Measurements from ENCODE around the gene TRIM54. TPM values are rescaled to one million over a fixed set of nuclear protein-coding genes. Genes with fewer than 3 reads are reported as not detected.

TRIM54 gene
- total RNA-seq, 1 experiment from 2014 or later, result 2.0 TPM

DNA sequence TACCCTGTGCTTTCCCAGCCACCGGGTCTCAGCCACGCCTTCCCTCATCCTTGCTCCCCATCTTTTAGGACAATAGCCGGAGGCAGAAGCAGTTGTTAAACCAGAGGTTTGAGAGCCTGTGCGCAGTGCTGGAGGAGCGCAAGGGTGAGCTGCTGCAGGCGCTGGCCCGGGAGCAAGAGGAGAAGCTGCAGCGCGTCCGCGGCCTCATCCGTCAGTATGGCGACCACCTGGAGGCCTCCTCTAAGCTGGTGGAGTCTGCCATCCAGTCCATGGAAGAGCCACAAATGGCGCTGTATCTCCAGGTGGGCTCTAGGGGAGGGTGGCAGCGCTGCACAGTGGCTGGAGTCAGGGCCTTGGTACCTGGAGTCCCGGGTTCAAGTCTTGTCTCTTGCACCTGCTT is 23.3 kb downstream of the TRIM54 start (continued):
- TF ChIP-seq EZH2 (IDR thresholded peaks at IDR 0.05) (no peak), EGR1 (IDR thresholded peaks at IDR 0.05; ENCODE audit: low read depth) (no peak), SIN3A (IDR thresholded peaks at IDR 0.05; ENCODE audit: low read depth) (no peak), ELF1 (IDR thresholded peaks at IDR 0.05; ENCODE audit: borderline replicate concordance, low read depth) (no peak), TCF7L2 (IDR thresholded peaks at IDR 0.05; ENCODE audit: borderline replicate concordance, extremely low read depth, insufficient read depth, insufficient read length) (no peak), RAD21 (IDR thresholded peaks at IDR 0.05; ENCODE audit: low read depth) (no peak)
- TF ChIP-seq, protein P1, sequence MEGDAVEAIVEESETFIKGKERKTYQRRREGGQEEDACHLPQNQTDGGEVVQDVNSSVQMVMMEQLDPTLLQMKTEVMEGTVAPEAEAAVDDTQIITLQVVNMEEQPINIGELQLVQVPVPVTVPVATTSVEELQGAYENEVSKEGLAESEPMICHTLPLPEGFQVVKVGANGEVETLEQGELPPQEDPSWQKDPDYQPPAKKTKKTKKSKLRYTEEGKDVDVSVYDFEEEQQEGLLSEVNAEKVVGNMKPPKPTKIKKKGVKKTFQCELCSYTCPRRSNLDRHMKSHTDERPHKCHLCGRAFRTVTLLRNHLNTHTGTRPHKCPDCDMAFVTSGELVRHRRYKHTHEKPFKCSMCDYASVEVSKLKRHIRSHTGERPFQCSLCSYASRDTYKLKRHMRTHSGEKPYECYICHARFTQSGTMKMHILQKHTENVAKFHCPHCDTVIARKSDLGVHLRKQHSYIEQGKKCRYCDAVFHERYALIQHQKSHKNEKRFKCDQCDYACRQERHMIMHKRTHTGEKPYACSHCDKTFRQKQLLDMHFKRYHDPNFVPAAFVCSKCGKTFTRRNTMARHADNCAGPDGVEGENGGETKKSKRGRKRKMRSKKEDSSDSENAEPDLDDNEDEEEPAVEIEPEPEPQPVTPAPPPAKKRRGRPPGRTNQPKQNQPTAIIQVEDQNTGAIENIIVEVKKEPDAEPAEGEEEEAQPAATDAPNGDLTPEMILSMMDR (IDR thresholded peaks at IDR 0.05 in 2 of 3, conservative IDR thresholded peaks at IDR 0.05 in 1 of 3; ENCODE audit: borderline replicate concordance in 1 of 3, insufficient read depth in 1 of 3, low read depth in 2 of 3, low read length in 2 of 3), result no peak
- TF ChIP-seq, protein P2, sequence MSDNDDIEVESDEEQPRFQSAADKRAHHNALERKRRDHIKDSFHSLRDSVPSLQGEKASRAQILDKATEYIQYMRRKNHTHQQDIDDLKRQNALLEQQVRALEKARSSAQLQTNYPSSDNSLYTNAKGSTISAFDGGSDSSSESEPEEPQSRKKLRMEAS (IDR thresholded peaks at IDR 0.05), result no peak

DNA sequence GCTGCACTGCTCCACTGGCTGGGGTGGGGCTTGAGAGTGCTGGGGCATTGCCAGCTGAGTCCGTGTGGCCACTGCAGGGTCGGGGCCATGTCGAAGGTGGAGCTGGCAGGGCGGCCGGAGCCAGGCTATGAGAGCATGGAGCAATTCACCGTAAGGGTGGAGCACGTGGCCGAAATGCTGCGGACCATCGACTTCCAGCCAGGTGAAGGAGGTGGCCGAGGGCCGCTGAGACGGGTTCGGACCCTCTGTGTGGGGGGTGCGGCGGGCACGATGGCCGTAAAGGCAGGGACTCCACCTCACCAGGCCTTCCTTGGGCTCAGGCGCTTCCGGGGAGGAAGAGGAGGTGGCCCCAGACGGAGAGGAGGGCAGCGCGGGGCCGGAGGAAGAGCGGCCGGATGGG is 23.9 kb downstream of the TRIM54 start:
- DNase-seq (ENCODE audit: low read depth, low spot score) (no peak), ATAC-seq (no peak)
- Histone ChIP-seq H3K27me3 (ENCODE audit: insufficient read depth, low read length) (no peaks in the 10 kb centered on the region), H3K4me2 (ENCODE audit: low read length) (no peak overlapping the region), H3K4me3 (replicated peaks in 1 of 2; ENCODE audit: low read depth in 1 of 2, low read length in 2 of 2) (no peak overlapping the region), H4K20me1 (ENCODE audit: insufficient read depth) (no peaks in the 10 kb centered on the region), H3K79me2 (ENCODE audit: insufficient read depth, low read length) (no peaks in the 10 kb centered on the region), H3K4me1 (ENCODE audit: control insufficient read depth in 1 of 2, insufficient read depth in 2 of 2, low read length in 2 of 2) (peaks cover 0 to 8% of the 10 kb centered on the region in 2 experiments; a peak in 3 of 4 replicates), H3K36me3 (ENCODE audit: control insufficient read depth in 1 of 2, insufficient read depth in 2 of 2, low read length in 2 of 2) (peaks cover 0 to 5% of the 10 kb centered on the region in 2 experiments; a peak in 1 of 4 replicates), H3K9ac (ENCODE audit: low read length) (no peak overlapping the region), H3K9me3 (ENCODE audit: control insufficient read depth in 1 of 2, insufficient read depth in 1 of 2, low read depth in 1 of 2, low read length in 2 of 2) (no peaks in the 10 kb centered on the region), H3K9me2 (ENCODE audit: insufficient read depth) (no peaks in the 10 kb centered on the region), H2AFZ (ENCODE audit: low read depth, low read length, poor library complexity, severe bottlenecking) (no peak overlapping the region), H3K27ac (ENCODE audit: low read depth, low read length) (no peak overlapping the region)
- intact Hi-C loops (cut with micrococcal nuclease), result no loop called here
- BruUV-seq (replicated peaks), result no TSS peak
- POLR2A ChIA-PET, result no interaction called here
- CTCF ChIA-PET, result no interaction called here
- TF ChIP-seq, protein P2 (IDR thresholded peaks at IDR 0.05), result no peak
- TF ChIP-seq EGR1 (IDR thresholded peaks at IDR 0.05; ENCODE audit: low read depth) (no peak), CEBPB (IDR thresholded peaks at IDR 0.05; ENCODE audit: low read depth) (no peak), RAD21 (IDR thresholded peaks at IDR 0.05; ENCODE audit: low read depth) (no peak)
- RAD21 ChIA-PET (ENCODE audit: low non-redundant PET in 1 of 2, low total read pairs in 2 of 2, uncharacterized antibody in 2 of 2, unreplicated experiment in 2 of 2), result no interaction called here

All from HCT116 (cell line).